A549 treated with AZD9567 at 1 μM for 4 hours (cell line): ENCODE results near the gene DKK3. TPM values are rescaled to one million over a fixed set of nuclear protein-coding genes. Genes with fewer than 3 reads are reported as not detected.

Experiments
- total RNA-seq: library from RNA; stranded (reverse); fragments of 200-300 nt; extraction: Qiagen RNA extraction; gene quantifications from 5 replicates; pipeline ENCODE4 v1.2.3, GENCODE V29; 2022; ENCODE audit not compliant: insufficient read depth

DKK3 gene
- total RNA-seq = 12.3 to 33.1 TPM (median 16.0 TPM) in 5 replicates

GRCh38 chr11:12007769-12008737 lies at the start of gene DKK3:
DKK3 (minus strand) TSS chr11:12008626; CDS start chr11:12008582, 44 bp downstream.

Other genes starting within 250 kb of the DKK3 start
- gene USP47, start 166.7 kb downstream of the DKK3 start, total RNA-seq = 24.3 to 29.8 TPM (median 26.6 TPM) in 5 replicates
- gene MICAL2, start 102.0 kb upstream of the DKK3 start, total RNA-seq = 119 to 157 TPM (median 148 TPM) in 5 replicates